Heart left ventricle (tissue), 13 donors: ENCODE results near the gene PTPRD.

Experiments used
- CTCF ChIP-seq, 12 donors: fragments of 200-600 bp; sonication (generic) in 4 of 12; IDR thresholded peaks; one replicate each; pipeline versions ENCODE4 v1.5.0 to v1.8.0; 2018 to 2022; ENCODE audit warnings: antibody characterized with exemption in 12 of 12, mild to moderate bottlenecking in 5 of 12
- POLR2A ChIP-seq, 2 donors: fragments of 450-650 bp; IDR thresholded peaks; one replicate each; pipeline ENCODE4 v1.6.1; 2017; ENCODE audit warnings: antibody characterized with exemption in 2 of 2, mild to moderate bottlenecking in 2 of 2, moderate library complexity in 2 of 2
- donor health status: ischemic (EF 13 %, LVEDD 7.1; RV severe dilation, severe dysfunction).
- donor health status: DM: no; HTN: yes; CAD: no.
- donor health status: DM: no; HTN: no; CAD: no.
- donor health status: ischemic (EF 25% LVEDD 6.9; RV normal size, moderate dysfunction).
- donor health status: ischemic (EF 25% LVEDD 5.7; RV mildly dilated, moderate dysfunction).
- donor health status: ischemic (EF 35%, LVEDD 5.7; RV mildly dilated, moderate dysfunction).
- donor health status: nonischemic (EF 11% LVEDD 7.7; RV severe dilation, severe dysfunction).
- donor health status: DM: yes; HTN: yes; CAD: no.
- donor health status: PGD.
- donor health status: ischemic (EF 29% LVEDD 5.4; RV normal size, mild dysfunction).
- donor health status: nonischemic (EF 23%, LVEDD 6.1; RV moderate dilation, normal function).

DNA sequence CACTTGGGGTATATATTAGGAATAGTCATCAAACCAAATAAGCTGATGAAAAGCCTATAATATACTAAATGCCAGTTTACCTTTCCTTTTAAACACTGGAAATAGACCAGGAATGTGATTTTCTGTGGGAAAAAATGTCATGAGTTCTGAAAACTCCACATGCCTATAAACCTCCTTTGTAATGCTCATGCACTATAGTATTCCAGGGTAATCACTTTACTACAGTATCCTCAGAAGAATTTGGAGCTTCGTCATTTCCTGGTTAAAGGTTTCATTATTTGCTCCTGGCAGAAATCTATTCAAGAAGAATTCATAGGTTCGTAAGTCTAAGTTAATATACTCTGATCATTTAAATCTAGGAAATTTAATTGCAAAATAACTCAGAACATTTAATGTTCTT, 1736.5 kb downstream of the PTPRD start:
- TF ChIP-seq CTCF (IDR thresholded peaks at IDR 0.05) (no peak), POLR2A (IDR thresholded peaks at IDR 0.05) (no peak)
